NT2/D1 (cell line): Measurements from ENCODE around the gene SP4.

ENCODE experiments used
- SUZ12 ChIP-seq: IDR thresholded peaks from 2 replicates; pipeline ENCODE4 v1.6.1; 2011; ENCODE audit not compliant: insufficient read length, insufficient read depth; ENCODE audit errors: extremely low read depth
- YY1 ChIP-seq: IDR thresholded peaks from 2 replicates; pipeline ENCODE4 v1.6.1; 2011; ENCODE audit not compliant: insufficient read length, insufficient read depth
- ZNF274 ChIP-seq: IDR thresholded peaks from 2 replicates; pipeline ENCODE4 v1.6.1; 2011; ENCODE audit warnings: mild to moderate bottlenecking, low read depth, low read length

- TF ChIP-seq YY1 (no peak), ZNF274 (no peak), SUZ12 (no peak)
Measured at GRCh38 chr7:21497072-21497471, 69.2 kb downstream of the SP4 start.
